Measurements from ENCODE around the gene ADGRG1.
"Not testable (repeated sequence)": the region's sequence is repeated elsewhere in the genome, so short reads cannot be mapped to it uniquely, and the experiment has no call there.

Gene ADGRG1

GRCh38 chr16:57628008-57628781, at the start of gene ADGRG1:
Gene ADGRG1, plus strand, starts transcription at chr16:57628630. Its CDS starts 21,658 bp downstream, at chr16:57650288.
- DNase-seq, result no peak

GRCh38 chr16:57579361-57579665, 49.1 kb upstream of the ADGRG1 start:
- DNase-seq, result no peak

GRCh38 chr16:57585051-57585687, 43.3 kb upstream of the ADGRG1 start:
- DNase-seq, result no peak

GRCh38 chr16:57588831-57589230, 39.6 kb upstream of the ADGRG1 start:
- DNase-seq, result no peak

- no peak for DNase-seq
Observed at GRCh38 chr16:57589374-57589773, 39.1 kb upstream of the ADGRG1 start.

GRCh38 chr16:57590654-57591085, 37.8 kb upstream of the ADGRG1 start:
- no peak for DNase-seq

GRCh38 chr16:57591086-57591869, 37.2 kb upstream of the ADGRG1 start:
- DNase-seq, result no peak

GRCh38 chr16:57591870-57592485, 36.5 kb upstream of the ADGRG1 start:
- no peak for DNase-seq

- no peak for DNase-seq
Observed at GRCh38 chr16:57592591-57593003, 35.8 kb upstream of the ADGRG1 start.

- DNase-seq, result no peak
Observed at GRCh38 chr16:57593021-57593420, 35.4 kb upstream of the ADGRG1 start.

- DNase-seq, result no peak
Observed at GRCh38 chr16:57593990-57594389, 34.4 kb upstream of the ADGRG1 start.

- DNase-seq, result no peak
Observed at GRCh38 chr16:57594531-57595031, 33.8 kb upstream of the ADGRG1 start.

- not testable (repeated sequence) for DNase-seq
Observed at GRCh38 chr16:57596234-57596633, 32.2 kb upstream of the ADGRG1 start.

GRCh38 chr16:57598437-57598836, 30.0 kb upstream of the ADGRG1 start:
- no peak for DNase-seq

GRCh38 chr16:57600048-57600835, 28.2 kb upstream of the ADGRG1 start:
- no peak for DNase-seq

- no peak for DNase-seq
Observed at GRCh38 chr16:57600952-57601580, 27.4 kb upstream of the ADGRG1 start.

GRCh38 chr16:57601801-57602478, 26.5 kb upstream of the ADGRG1 start:
- no peak for DNase-seq

GRCh38 chr16:57603115-57604024, 25.1 kb upstream of the ADGRG1 start:
- DNase-seq, result no peak

- DNase-seq, result no peak
Observed at GRCh38 chr16:57604177-57604576, 24.3 kb upstream of the ADGRG1 start.
